GM20431 (cell line): ENCODE results near the gene RANBP1.

ENCODE experiments used
- in situ Hi-C: fragments of 300-500 bp; cut with MseI, MboI; formaldehyde crosslinking; loops from one replicate; pipeline ENCODE4 v1.15.0; 2020; ENCODE audit warnings: low sequenced_read_pairs; ENCODE audit not compliant: unreplicated experiment

RANBP1 gene

GRCh38 chr22:20147237-20147988 lies 31.5 kb downstream of the RANBP1 start:
- in situ Hi-C loops: no loop called here

GRCh38 chr22:20148414-20148813 lies 32.5 kb downstream of the RANBP1 start:
- in situ Hi-C loops: no loop called here

GRCh38 chr22:20149257-20150250 lies 33.6 kb downstream of the RANBP1 start:
- in situ Hi-C loops: loop anchor here (10.0 kb wide), 1 partner anchor 135 kb away; no protein-coding TSS in a partner anchor

GRCh38 chr22:20150381-20151275 lies 34.7 kb downstream of the RANBP1 start, which contains the start of gene CCDC188:
CCDC188 (minus strand) TSS chr22:20151055; CDS start chr22:20150986, 69 bp downstream.
- in situ Hi-C loops: loop anchor here (10.0 kb wide), 1 partner anchor 134 kb away; no protein-coding TSS in a partner anchor

GRCh38 chr22:20151276-20151588 lies 35.3 kb downstream of the RANBP1 start:
- in situ Hi-C loops: loop anchor here (10.0 kb wide), 1 partner anchor 134 kb away; no protein-coding TSS in a partner anchor

- in situ Hi-C loops: loop anchor here (10.0 kb wide), 1 partner anchor 132 kb away; no protein-coding TSS in a partner anchor
Observed at GRCh38 chr22:20152464-20152890, 36.6 kb downstream of the RANBP1 start.

GRCh38 chr22:20153945-20154344 lies 38.0 kb downstream of the RANBP1 start:
- in situ Hi-C loops: loop anchor here (10.0 kb wide), 1 partner anchor 131 kb away; no protein-coding TSS in a partner anchor

- in situ Hi-C loops: loop anchor here (10.0 kb wide), 1 partner anchor 130 kb away; no protein-coding TSS in a partner anchor
Observed at GRCh38 chr22:20154602-20155187, 38.8 kb downstream of the RANBP1 start.

GRCh38 chr22:20155330-20156041 lies 39.6 kb downstream of the RANBP1 start:
- in situ Hi-C loops: loop anchor here (10.0 kb wide), 1 partner anchor 129 kb away; no protein-coding TSS in a partner anchor

- in situ Hi-C loops: loop anchor here (10.0 kb wide), 1 partner anchor 129 kb away; no protein-coding TSS in a partner anchor
Observed at GRCh38 chr22:20156042-20156389, 40.1 kb downstream of the RANBP1 start.

- in situ Hi-C loops: loop anchor here (10.0 kb wide), 1 partner anchor 128 kb away; no protein-coding TSS in a partner anchor
Observed at GRCh38 chr22:20156611-20157429, 40.9 kb downstream of the RANBP1 start.

GRCh38 chr22:20157430-20158183 lies 41.7 kb downstream of the RANBP1 start:
- in situ Hi-C loops: loop anchor here (10.0 kb wide), 1 partner anchor 127 kb away; no protein-coding TSS in a partner anchor

GRCh38 chr22:20158391-20159036 lies 42.6 kb downstream of the RANBP1 start:
- in situ Hi-C loops: loop anchor here (10.0 kb wide), 1 partner anchor 126 kb away; no protein-coding TSS in a partner anchor

- in situ Hi-C loops: loop anchor here (10.0 kb wide), 1 partner anchor 126 kb away; no protein-coding TSS in a partner anchor
Observed at GRCh38 chr22:20159076-20159475, 43.2 kb downstream of the RANBP1 start.

- in situ Hi-C loops: loop anchor here (10.0 kb wide), 1 partner anchor 125 kb away; no protein-coding TSS in a partner anchor
Observed at GRCh38 chr22:20159531-20159930, 43.6 kb downstream of the RANBP1 start.

GRCh38 chr22:20160041-20160440 lies 44.1 kb downstream of the RANBP1 start:
- in situ Hi-C loops: no loop called here
